Uterus (tissue), 4 donors: Measurements from ENCODE around the gene ZNF728. TPM values are rescaled to one million over a fixed set of nuclear protein-coding genes. Genes with fewer than 3 reads are reported as not detected.

Source experiments
- DNase-seq, 2 donors: peaks; one replicate each; pipeline ENCODE4 v3.0.0-alpha.2; 2019 to 2020
- H3K27ac ChIP-seq, 2 donors: fragments of 200-600 bp; sonication (generic); 1 replicate in 1 of 2; 2 replicates in 1 of 2; pipeline ENCODE4 v1.5.1; 2016 to 2018
- H3K27me3 ChIP-seq, 2 donors: fragments of 200-600 bp; sonication (generic); one replicate each; pipeline ENCODE4 v1.5.1; 2018 to 2019; ENCODE audit warnings: control low read depth in 1 of 2
- H3K36me3 ChIP-seq, 2 donors: fragments of 200-600 bp; sonication (generic); one replicate each; pipeline ENCODE4 v1.5.1; 2019; ENCODE audit warnings: control low read depth in 1 of 2
- H3K4me1 ChIP-seq, 2 donors: fragments of 200-600 bp; sonication (generic); one replicate each; pipeline ENCODE4 v1.5.1; 2018 to 2019; ENCODE audit warnings: control low read depth in 1 of 2
- H3K4me3 ChIP-seq, 2 donors: fragments of 200-600 bp; sonication (generic); 1 replicate in 1 of 2; 2 replicates in 1 of 2; pipeline ENCODE4 v1.5.1; 2018 to 2019; ENCODE audit warnings: mild to moderate bottlenecking in 1 of 2
- H3K9me3 ChIP-seq, 2 donors: fragments of 200-600 bp; sonication (generic); one replicate each; pipeline ENCODE4 v1.5.1; 2019; ENCODE audit warnings: control low read depth in 1 of 2
- CTCF ChIP-seq, 4 experiments: fragments of 200-600 bp in 2 of 4; fragments of 450-650 bp in 2 of 4; sonication (generic) in 2 of 4; IDR thresholded peaks; one replicate each; pipeline ENCODE4 v1.5.1; 2016 to 2019; ENCODE audit warnings: antibody characterized with exemption in 4 of 4, mild to moderate bottlenecking in 2 of 4, moderate library complexity in 1 of 4
- POLR2A ChIP-seq, 2 donors: fragments of 450-650 bp; IDR thresholded peaks; one replicate each; pipeline ENCODE4 v1.6.1; 2016; ENCODE audit warnings: antibody characterized with exemption in 2 of 2, mild to moderate bottlenecking in 1 of 2, moderate library complexity in 1 of 2
- intact Hi-C: fragments of 100-400 bp; cut with DNase I; formaldehyde crosslinking; loops from one replicate; pipeline ENCODE4 v1.15.1; 2023; ENCODE audit warnings: low total_unique reads
- total RNA-seq, 4 donors: library from RNA; depleted of rRNA in 3 of 4; stranded (reverse); fragments of >200 nt in 3 of 4; gene quantifications; one replicate each; pipeline versions ENCODE4 v1.1.0 to v1.2.4, GENCODE V29; 2014 to 2023
- donor health status: DM: yes; HTN: yes; CAD: no.

ZNF728 gene
- 1 to 10 TPM in 3 of 4 donors, under 1 TPM in 1; 0.76 to 6.4 (median 3.7) TPM for total RNA-seq

GRCh38 chr19:23002690-23003422, at the start of gene ZNF728:
TSS of gene ZNF728 (minus strand) at chr19:23003176. CDS start at chr19:23003030, 146 bp downstream.
- TF ChIP-seq CTCF (IDR thresholded peaks at IDR 0.05) (no peak), POLR2A (IDR thresholded peaks at IDR 0.05) (no peak)
- H3K9me3 ChIP-seq, result no peaks in the 10 kb centered on the region
- peak within 1 kb of the TSS; percentile 13 to 41 for H3K4me3 ChIP-seq
- intact Hi-C loops, result no loop called here
- peak within 1 kb of the TSS; percentile 47 to 63 for H3K27ac ChIP-seq
- peak; percentile 71 to 74 for DNase-seq
- no peaks in the 10 kb centered on the region for H3K27me3 ChIP-seq
- no peaks in the 10 kb centered on the region for H3K4me1 ChIP-seq
- no peaks in the 10 kb centered on the region for H3K36me3 ChIP-seq

- Histone ChIP-seq H3K27ac (no peak overlapping the region), H3K4me3 (no peak overlapping the region), H3K27me3 (no peaks in the 10 kb centered on the region), H3K9me3 (no peaks in the 10 kb centered on the region), H3K4me1 (no peaks in the 10 kb centered on the region), H3K36me3 (no peaks in the 10 kb centered on the region)
- TF ChIP-seq POLR2A (IDR thresholded peaks at IDR 0.05) (no peak), CTCF (IDR thresholded peaks at IDR 0.05) (no peak)
- intact Hi-C loops, result no loop called here
- DNase-seq, result no peak
These were observed 49.4 kb upstream of the ZNF728 start for GRCh38 chr19:23052349-23052748.

DNA sequence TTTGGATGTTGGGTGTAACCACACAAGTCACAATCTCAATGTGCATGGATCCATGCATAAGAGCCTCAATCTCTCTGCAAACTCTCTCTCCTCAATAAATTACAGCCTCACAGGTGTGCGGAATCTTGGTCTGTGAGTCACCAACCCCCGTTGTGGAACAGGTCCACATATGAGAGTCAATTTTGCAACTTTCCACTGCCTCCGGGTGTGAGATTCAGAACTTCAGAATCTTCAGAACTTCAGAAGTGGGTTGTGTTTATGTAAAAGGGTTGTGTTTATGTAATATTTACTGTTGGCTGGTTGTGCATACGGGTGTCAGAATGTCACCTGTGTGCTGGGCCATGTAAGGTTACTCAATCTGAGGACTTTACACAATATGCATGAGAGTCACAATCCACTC, 46.3 kb upstream of the ZNF728 start:
- intact Hi-C loops, result no loop called here
- TF ChIP-seq CTCF (IDR thresholded peaks at IDR 0.05), result no peak
- no peak for TF ChIP-seq POLR2A (IDR thresholded peaks at IDR 0.05)
- H3K27me3 ChIP-seq, result no peaks in the 10 kb centered on the region
- no peaks in the 10 kb centered on the region for H3K4me1 ChIP-seq
- no peaks in the 10 kb centered on the region for H3K36me3 ChIP-seq
- no peaks in the 10 kb centered on the region for H3K9me3 ChIP-seq
- DNase-seq, result no peak
- H3K4me3 ChIP-seq, result no peak overlapping the region
- no peak overlapping the region for H3K27ac ChIP-seq

DNA sequence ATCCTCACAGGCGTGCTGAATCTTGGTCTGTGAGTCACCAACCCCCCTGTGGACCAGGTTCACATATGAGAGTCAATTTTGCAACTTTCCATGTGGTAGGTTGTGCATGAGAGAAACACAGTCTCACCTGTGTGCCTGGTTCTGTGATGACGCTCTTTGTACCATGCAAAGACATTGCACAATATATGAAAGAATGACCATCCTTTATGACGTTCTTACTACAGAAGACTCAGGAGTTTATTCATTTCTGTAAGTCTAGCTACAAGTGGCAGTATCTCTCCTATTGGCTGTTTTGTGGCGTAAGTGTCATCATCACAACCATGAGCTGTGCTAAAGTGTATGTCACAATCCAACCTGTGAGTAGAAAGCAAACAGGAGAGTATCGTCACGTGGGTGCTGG, 43.8 kb upstream of the ZNF728 start:
- H3K36me3 ChIP-seq, result no peaks in the 10 kb centered on the region
- no peak overlapping the region for H3K4me3 ChIP-seq
- H3K27me3 ChIP-seq, result no peaks in the 10 kb centered on the region
- H3K4me1 ChIP-seq, result no peaks in the 10 kb centered on the region
- intact Hi-C loops, result no loop called here
- DNase-seq, result no peak
- H3K9me3 ChIP-seq, result no peaks in the 10 kb centered on the region
- no peak overlapping the region for H3K27ac ChIP-seq
- no peak for TF ChIP-seq POLR2A (IDR thresholded peaks at IDR 0.05)
- no peak for TF ChIP-seq CTCF (IDR thresholded peaks at IDR 0.05)

DNA sequence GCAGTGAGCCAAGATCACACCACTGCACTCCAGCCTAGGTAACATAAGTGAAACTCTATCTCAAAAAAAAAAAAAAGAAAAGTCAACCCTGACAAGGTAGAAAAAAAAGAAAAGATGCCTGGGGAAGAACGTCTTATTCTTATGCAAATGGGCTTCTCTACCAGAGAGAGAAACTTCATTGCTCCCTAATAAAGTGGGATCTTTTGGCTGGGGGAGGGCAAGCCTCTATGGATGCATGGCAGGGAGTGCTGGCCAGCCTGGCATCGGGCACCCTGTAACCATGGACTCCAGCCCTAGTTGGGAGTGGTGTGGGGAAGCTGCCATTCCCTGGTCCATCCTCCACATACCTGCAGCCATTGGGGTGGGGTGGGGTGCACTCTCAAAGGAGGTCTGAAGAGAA, 30.7 kb upstream of the ZNF728 start:
- no peaks in the 10 kb centered on the region for H3K36me3 ChIP-seq
- H3K9me3 ChIP-seq, result no peaks in the 10 kb centered on the region
- H3K27me3 ChIP-seq, result no peaks in the 10 kb centered on the region
- TF ChIP-seq CTCF (IDR thresholded peaks at IDR 0.05) (no peak), POLR2A (IDR thresholded peaks at IDR 0.05) (no peak)
- H3K4me3 ChIP-seq, result no peak overlapping the region
- H3K27ac ChIP-seq, result no peak overlapping the region
- no peak for DNase-seq
- H3K4me1 ChIP-seq, result no peaks in the 10 kb centered on the region
- intact Hi-C loops, result no loop called here
